Activated naive CD8-positive, alpha-beta T cell treated with anti-CD3 and anti-CD28 coated beads, Interleukin-2, amount 10 ng/mL, durations not matched to agents 7 days and 5 days (primary cell): ENCODE data around the gene GPR12. TPM values are rescaled to one million over a fixed set of nuclear protein-coding genes. Genes with fewer than 3 reads are reported as not detected.

Source experiments
- ATAC-seq: fragments of 150-1000 bp; cut with Tn5 transposase; one replicate; pipeline ENCODE4 v1.10.0; 2021; ENCODE audit warnings: low read depth, moderate library complexity
- POLR2A ChIA-PET: fragments of 350-600 bp; sonication (Branson Sonifier 250); formaldehyde crosslinking; loops from one replicate; lab custom pipeline; 2021; ENCODE audit warnings: antibody characterized with exemption; lab: Charles Lee
- DNase-seq: peaks from one replicate; pipeline ENCODE4 v3.0.0; 2021
- H3K27ac Mint-ChIP-seq: one replicate; pipeline ENCODE4 v1.8.0; 2022; ENCODE audit warnings: mild to moderate bottlenecking, mixed read lengths
- H3K27me3 Mint-ChIP-seq: one replicate; pipeline ENCODE4 v1.8.0; 2022; ENCODE audit warnings: mild to moderate bottlenecking, moderate library complexity, mixed read lengths
- H3K36me3 Mint-ChIP-seq: one replicate; pipeline ENCODE4 v1.8.0; 2021; ENCODE audit warnings: mild to moderate bottlenecking, mixed read lengths
- H3K4me1 Mint-ChIP-seq: one replicate; pipeline ENCODE4 v1.8.0; 2021; ENCODE audit warnings: mixed read lengths
- H3K4me3 Mint-ChIP-seq: one replicate; pipeline ENCODE4 v1.8.0; 2022; ENCODE audit warnings: mild to moderate bottlenecking, moderate library complexity, mixed read lengths
- H3K9me3 Mint-ChIP-seq: one replicate; pipeline ENCODE4 v1.8.0; 2021; ENCODE audit warnings: mixed read lengths
- total RNA-seq, 2 experiments: library from RNA; stranded (reverse); gene quantifications; one replicate each; pipeline ENCODE4 v1.2.3, GENCODE V29; 2021

Gene GPR12
- total RNA-seq, 2 experiments from 2014 or later = not detected

GRCh38 chr13:26762745-26763345 lies 2.3 kb upstream of the GPR12 start:
- H3K4me3 Mint-ChIP-seq = no peak overlapping the region
- no peaks in the 10 kb centered on the region for H3K36me3 Mint-ChIP-seq
- no peaks in the 10 kb centered on the region for H3K9me3 Mint-ChIP-seq
- DNase-seq = no peak
- POLR2A ChIA-PET = no interaction called here
- H3K27ac Mint-ChIP-seq = no peak overlapping the region
- ATAC-seq = no peak
- peaks cover 5% of the 10 kb centered on the region for H3K4me1 Mint-ChIP-seq
- H3K27me3 Mint-ChIP-seq = peaks cover 53% of the 10 kb centered on the region

- Mint-ChIP-seq H3K36me3 (no peaks in the 10 kb centered on the region), H3K27me3 (peaks cover 60% of the 10 kb centered on the region), H3K9me3 (no peaks in the 10 kb centered on the region), H3K4me1 (peaks cover 5% of the 10 kb centered on the region), H3K27ac (no peak overlapping the region), H3K4me3 (peak overlapping the region; percentile 35)
- ATAC-seq (no peak), DNase-seq (no peak)
- POLR2A ChIA-PET = no interaction called here
These were observed 421 bp upstream of the GPR12 start for GRCh38 chr13:26760832-26761582.

GRCh38 chr13:26759249-26759906 lies 1.2 kb downstream of the GPR12 start:
- POLR2A ChIA-PET = no interaction called here

GRCh38 chr13:26758496-26759157 lies 2.0 kb downstream of the GPR12 start:
- Mint-ChIP-seq H3K4me3 (peak overlapping the region; percentile 33), H3K27me3 (peaks cover 65% of the 10 kb centered on the region), H3K9me3 (no peaks in the 10 kb centered on the region), H3K4me1 (peaks cover 5% of the 10 kb centered on the region), H3K36me3 (no peaks in the 10 kb centered on the region), H3K27ac (no peak overlapping the region)
- DNase-seq = no peak
- ATAC-seq = no peak
- POLR2A ChIA-PET = no interaction called here

More at GRCh38 chr13:26759249-26759906, 1.2 kb downstream of the GPR12 start:
- no peak for ATAC-seq
- Mint-ChIP-seq H3K9me3 (no peaks in the 10 kb centered on the region), H3K4me3 (peak overlapping the region; percentile 33), H3K4me1 (peaks cover 5% of the 10 kb centered on the region), H3K27me3 (peaks cover 65% of the 10 kb centered on the region), H3K36me3 (no peaks in the 10 kb centered on the region), H3K27ac (no peak overlapping the region)
- DNase-seq = no peak

GRCh38 chr13:26756961-26757360 lies 3.6 kb downstream of the GPR12 start:
- Mint-ChIP-seq H3K27me3 (peaks cover 58% of the 10 kb centered on the region), H3K9me3 (no peaks in the 10 kb centered on the region), H3K4me3 (no peak overlapping the region), H3K27ac (no peak overlapping the region), H3K36me3 (no peaks in the 10 kb centered on the region), H3K4me1 (peaks cover 5% of the 10 kb centered on the region)
- POLR2A ChIA-PET = no interaction called here
- ATAC-seq = no peak
- no peak for DNase-seq

- no peaks in the 10 kb centered on the region for H3K9me3 Mint-ChIP-seq
- H3K4me3 Mint-ChIP-seq = no peak overlapping the region
- no peaks in the 10 kb centered on the region for H3K36me3 Mint-ChIP-seq
- POLR2A ChIA-PET = no interaction called here
- ATAC-seq (no peak), DNase-seq (no peak)
- no peak overlapping the region for H3K27ac Mint-ChIP-seq
- H3K4me1 Mint-ChIP-seq = no peaks in the 10 kb centered on the region
- H3K27me3 Mint-ChIP-seq = peaks cover 32% of the 10 kb centered on the region
These were observed 7.9 kb downstream of the GPR12 start for GRCh38 chr13:26752671-26753070.

GRCh38 chr13:26749905-26750304 lies 10.7 kb downstream of the GPR12 start:
- no peak for DNase-seq
- Mint-ChIP-seq H3K9me3 (no peaks in the 10 kb centered on the region), H3K36me3 (no peaks in the 10 kb centered on the region), H3K4me1 (no peaks in the 10 kb centered on the region), H3K27ac (no peak overlapping the region), H3K27me3 (peaks cover 32% of the 10 kb centered on the region), H3K4me3 (no peak overlapping the region)
- no peak for ATAC-seq
- POLR2A ChIA-PET = no interaction called here

GRCh38 chr13:26749285-26749684 lies 11.3 kb downstream of the GPR12 start:
- no peaks in the 10 kb centered on the region for H3K9me3 Mint-ChIP-seq
- H3K4me1 Mint-ChIP-seq = no peaks in the 10 kb centered on the region
- H3K36me3 Mint-ChIP-seq = no peaks in the 10 kb centered on the region
- DNase-seq (no peak), ATAC-seq (no peak)
- no peak overlapping the region for H3K4me3 Mint-ChIP-seq
- peaks cover 35% of the 10 kb centered on the region for H3K27me3 Mint-ChIP-seq
- POLR2A ChIA-PET = no interaction called here
- no peak overlapping the region for H3K27ac Mint-ChIP-seq

GRCh38 chr13:26747706-26748105 lies 12.9 kb downstream of the GPR12 start:
- no peak overlapping the region for H3K27ac Mint-ChIP-seq
- POLR2A ChIA-PET = no interaction called here
- H3K4me3 Mint-ChIP-seq = no peak overlapping the region
- no peaks in the 10 kb centered on the region for H3K9me3 Mint-ChIP-seq
- H3K27me3 Mint-ChIP-seq = peaks cover 43% of the 10 kb centered on the region
- no peak for ATAC-seq
- DNase-seq = no peak
- H3K36me3 Mint-ChIP-seq = no peaks in the 10 kb centered on the region
- H3K4me1 Mint-ChIP-seq = no peaks in the 10 kb centered on the region

- POLR2A ChIA-PET = no interaction called here
- H3K4me3 Mint-ChIP-seq = no peak overlapping the region
- no peaks in the 10 kb centered on the region for H3K36me3 Mint-ChIP-seq
- H3K27me3 Mint-ChIP-seq = peaks cover 52% of the 10 kb centered on the region
- ATAC-seq (no peak), DNase-seq (no peak)
- no peak overlapping the region for H3K27ac Mint-ChIP-seq
- no peaks in the 10 kb centered on the region for H3K4me1 Mint-ChIP-seq
- peaks cover 5% of the 10 kb centered on the region for H3K9me3 Mint-ChIP-seq
These were observed 16.6 kb downstream of the GPR12 start for GRCh38 chr13:26743971-26744370.

- POLR2A ChIA-PET = no interaction called here
- peaks cover 49% of the 10 kb centered on the region for H3K27me3 Mint-ChIP-seq
These were observed 17.8 kb downstream of the GPR12 start for GRCh38 chr13:26742691-26743358.

GRCh38 chr13:26735677-26736076 lies 24.9 kb downstream of the GPR12 start:
- POLR2A ChIA-PET = no interaction called here
- no peak for ATAC-seq

More at GRCh38 chr13:26742691-26743358, 17.8 kb downstream of the GPR12 start:
- H3K9me3 Mint-ChIP-seq = peaks cover 7% of the 10 kb centered on the region
- H3K4me1 Mint-ChIP-seq = no peaks in the 10 kb centered on the region
- H3K36me3 Mint-ChIP-seq = no peaks in the 10 kb centered on the region
- no peak overlapping the region for H3K27ac Mint-ChIP-seq
- DNase-seq = no peak
- ATAC-seq = no peak
- H3K4me3 Mint-ChIP-seq = no peak overlapping the region

GRCh38 chr13:26727633-26728032 lies 33.0 kb downstream of the GPR12 start:
- Mint-ChIP-seq H3K9me3 (peaks cover 1% of the 10 kb centered on the region), H3K4me1 (no peaks in the 10 kb centered on the region), H3K36me3 (no peaks in the 10 kb centered on the region), H3K4me3 (no peak overlapping the region), H3K27me3 (peaks cover 6% of the 10 kb centered on the region), H3K27ac (no peak overlapping the region)
- DNase-seq (no peak), ATAC-seq (no peak)
- POLR2A ChIA-PET = no interaction called here

More at GRCh38 chr13:26735677-26736076, 24.9 kb downstream of the GPR12 start:
- peaks cover 12% of the 10 kb centered on the region for H3K27me3 Mint-ChIP-seq
- no peak overlapping the region for H3K4me3 Mint-ChIP-seq
- no peak for DNase-seq
- no peak overlapping the region for H3K27ac Mint-ChIP-seq
- peaks cover 10% of the 10 kb centered on the region for H3K9me3 Mint-ChIP-seq
- H3K4me1 Mint-ChIP-seq = no peaks in the 10 kb centered on the region
- no peaks in the 10 kb centered on the region for H3K36me3 Mint-ChIP-seq
